Heart left ventricle (tissue), 13 donors: ENCODE measurements around the gene WDFY3.

Experiments used
- CTCF ChIP-seq, 12 donors: fragments of 200-600 bp; sonication (generic) in 4 of 12; IDR thresholded peaks; one replicate each; pipeline versions ENCODE4 v1.5.0 to v1.8.0; 2018 to 2022; ENCODE audit warnings: antibody characterized with exemption in 12 of 12, mild to moderate bottlenecking in 5 of 12
- POLR2A ChIP-seq, 2 donors: fragments of 450-650 bp; IDR thresholded peaks; one replicate each; pipeline ENCODE4 v1.6.1; 2017; ENCODE audit warnings: antibody characterized with exemption in 2 of 2, mild to moderate bottlenecking in 2 of 2, moderate library complexity in 2 of 2
- donor health status: ischemic (EF 13 %, LVEDD 7.1; RV severe dilation, severe dysfunction).
- donor health status: DM: no; HTN: yes; CAD: no.
- donor health status: DM: no; HTN: no; CAD: no.
- donor health status: ischemic (EF 25% LVEDD 6.9; RV normal size, moderate dysfunction).
- donor health status: ischemic (EF 25% LVEDD 5.7; RV mildly dilated, moderate dysfunction).
- donor health status: ischemic (EF 35%, LVEDD 5.7; RV mildly dilated, moderate dysfunction).
- donor health status: nonischemic (EF 11% LVEDD 7.7; RV severe dilation, severe dysfunction).
- donor health status: DM: yes; HTN: yes; CAD: no.
- donor health status: PGD.
- donor health status: ischemic (EF 29% LVEDD 5.4; RV normal size, mild dysfunction).
- donor health status: nonischemic (EF 23%, LVEDD 6.1; RV moderate dilation, normal function).

- TF ChIP-seq CTCF (IDR thresholded peaks at IDR 0.05) (no peak), POLR2A (IDR thresholded peaks at IDR 0.05) (no peak)
Measured at GRCh38 chr4:84808332-84808731, 158.2 kb downstream of the WDFY3 start.
